Liver (tissue), 9 donors: Measurements from ENCODE around the gene CRACR2A. TPM values are rescaled to one million over a fixed set of nuclear protein-coding genes. Genes with fewer than 3 reads are reported as not detected.

Experiments used
- DNase-seq: peaks from one replicate; pipeline ENCODE4 v3.0.0-alpha.2; 2017; ENCODE audit warnings: low spot score
- H3K27ac ChIP-seq, 2 donors: one replicate each; pipeline ENCODE4 v1.7.0; 2013; ENCODE audit warnings: inconsistent platforms in 2 of 2, low read length in 2 of 2, control low read depth in 1 of 2, low read depth in 1 of 2, mild to moderate bottlenecking in 1 of 2
- H3K27me3 ChIP-seq, 4 donors: one replicate each; pipeline versions ENCODE4 v1.6.1 to v1.7.0; 2013; ENCODE audit warnings: low read length in 3 of 4, inconsistent platforms in 1 of 4, mild to moderate bottlenecking in 1 of 4, moderate library complexity in 1 of 4; ENCODE audit not compliant: control insufficient read depth in 4 of 4, insufficient read depth in 4 of 4
- H3K36me3 ChIP-seq, 4 donors: one replicate each; pipeline versions ENCODE4 v1.6.1 to v1.7.0; 2013; ENCODE audit warnings: low read length in 3 of 4, mild to moderate bottlenecking in 3 of 4, low read depth in 1 of 4, moderate library complexity in 1 of 4; ENCODE audit not compliant: control insufficient read depth in 4 of 4, insufficient read depth in 3 of 4
- H3K4me1 ChIP-seq, 4 donors: one replicate each; pipeline versions ENCODE4 v1.6.1 to v1.7.0; 2013; ENCODE audit warnings: low read length in 3 of 4, mild to moderate bottlenecking in 3 of 4, moderate library complexity in 1 of 4; ENCODE audit not compliant: control insufficient read depth in 4 of 4, insufficient read depth in 4 of 4
- H3K4me3 ChIP-seq, 3 donors: one replicate each; pipeline versions ENCODE4 v1.6.1 to v1.7.0; 2013; ENCODE audit warnings: low read length in 3 of 3, control low read depth in 1 of 3, low read depth in 1 of 3, mild to moderate bottlenecking in 1 of 3
- H3K9ac ChIP-seq, 2 donors: one replicate each; pipeline ENCODE4 v1.7.0; 2013; ENCODE audit warnings: low read length in 2 of 2, mild to moderate bottlenecking in 2 of 2, moderate library complexity in 2 of 2, control low read depth in 1 of 2, low read depth in 1 of 2
- H3K9me3 ChIP-seq, 4 donors: one replicate each; pipeline versions ENCODE4 v1.6.1 to v1.7.0; 2013; ENCODE audit warnings: low read length in 3 of 4; ENCODE audit not compliant: control insufficient read depth in 4 of 4
- CTCF ChIP-seq: fragments of 150-350 bp; IDR thresholded peaks from 2 replicates; pipeline ENCODE4 v1.5.1; 2017; ENCODE audit warnings: improper control_type of control experiment, low read depth, low read length; ENCODE audit not compliant: missing input control
- EGR1 ChIP-seq, 2 donors: IDR thresholded peaks; 2 replicates each; pipeline ENCODE4 v1.6.1; 2016 to 2018; ENCODE audit warnings: antibody characterized with exemption in 2 of 2, low read depth in 2 of 2
- FOXA1 ChIP-seq: IDR thresholded peaks from 2 replicates; pipeline ENCODE4 v1.6.1; 2016; ENCODE audit warnings: antibody characterized with exemption
- FOXA2 ChIP-seq: IDR thresholded peaks from 2 replicates; pipeline ENCODE4 v1.6.1; 2016; ENCODE audit warnings: antibody characterized with exemption
- GABPA ChIP-seq, 2 donors: IDR thresholded peaks in 1 of 2; conservative IDR thresholded peaks in 1 of 2; 2 replicates each; pipeline ENCODE4 v1.6.1; 2016; ENCODE audit warnings: antibody characterized with exemption in 2 of 2, mild to moderate bottlenecking in 1 of 2, moderate library complexity in 1 of 2
- HNF4A ChIP-seq, 2 donors: conservative IDR thresholded peaks; 2 replicates each; pipeline ENCODE4 v1.6.1; 2016; ENCODE audit warnings: antibody characterized with exemption in 2 of 2, mild to moderate bottlenecking in 2 of 2
- HNF4G ChIP-seq: IDR thresholded peaks from 2 replicates; pipeline ENCODE4 v1.6.1; 2016; ENCODE audit warnings: antibody characterized with exemption
- JUND ChIP-seq, 2 donors: IDR thresholded peaks; 2 replicates each; pipeline ENCODE4 v1.6.1; 2016; ENCODE audit warnings: antibody characterized with exemption in 2 of 2
- NR2F2 ChIP-seq: IDR thresholded peaks from 2 replicates; pipeline ENCODE4 v1.6.1; 2016; ENCODE audit warnings: antibody characterized with exemption
- RAD21 ChIP-seq, 2 donors: IDR thresholded peaks; 2 replicates each; pipeline ENCODE4 v1.6.1; 2016; ENCODE audit warnings: antibody characterized with exemption in 2 of 2, mild to moderate bottlenecking in 2 of 2
- REST ChIP-seq: IDR thresholded peaks from 2 replicates; pipeline ENCODE4 v1.6.1; 2016; ENCODE audit warnings: antibody characterized with exemption, mild to moderate bottlenecking
- RXRA ChIP-seq, 2 donors: IDR thresholded peaks; 2 replicates each; pipeline ENCODE4 v1.6.1; 2017 to 2018; ENCODE audit warnings: antibody characterized with exemption in 2 of 2, mild to moderate bottlenecking in 1 of 2
- SP1 ChIP-seq: IDR thresholded peaks from 2 replicates; pipeline ENCODE4 v1.6.1; 2018; ENCODE audit warnings: antibody characterized with exemption, mild to moderate bottlenecking
- TAF1 ChIP-seq: conservative IDR thresholded peaks from 2 replicates; pipeline ENCODE4 v1.6.1; 2016; ENCODE audit warnings: antibody characterized with exemption, mild to moderate bottlenecking
- YY1 ChIP-seq: IDR thresholded peaks from 2 replicates; pipeline ENCODE4 v1.6.1; 2016; ENCODE audit warnings: antibody characterized with exemption, mild to moderate bottlenecking
- WGBS: extraction: QIAGEN DNeasy Blood & Tissue Kit; methylation state at CpG from one replicate; pipeline ENCODE4 v1.1.7; 2013; 5-methylcytosine and 5-hydroxymethylcytosine counted together
- polyA plus RNA-seq, 2 donors: library from polyadenylated mRNA; stranded (reverse) in 1 of 2; unstranded in 1 of 2; fragments of 200-250 nt in 1 of 2; fragments of >200 nt in 1 of 2; fragmentation: Nextera tagmentation in 1 of 2; extraction: Ambion mirVana in 1 of 2; gene quantifications; one replicate each; pipeline versions ENCODE4 v1.2.1 to v1.2.3, GENCODE V29; 2013 to 2015
- total RNA-seq, 2 donors: library from RNA; depleted of rRNA; stranded (reverse); fragments of >200 nt; gene quantifications; one replicate each; pipeline ENCODE4 v1.2.3, GENCODE V29; 2014
- TF ChIP-seq, protein P1 (sequence below): IDR thresholded peaks from 2 replicates; pipeline ENCODE4 v1.6.1; 2016; ENCODE audit warnings: antibody characterized with exemption
- TF ChIP-seq, protein P2 (sequence below): IDR thresholded peaks from 2 replicates; pipeline ENCODE4 v1.6.1; 2016; ENCODE audit warnings: antibody characterized with exemption
- donor health status: healthy.
- donor health status: healthy.
- donor health status: healthy.
- donor health status: healthy.
- donor health status: healthy.

Gene CRACR2A
- total and polyA plus RNA-seq, 4 donors = 0.33 to 4.2 (median 1.4) TPM

DNA sequence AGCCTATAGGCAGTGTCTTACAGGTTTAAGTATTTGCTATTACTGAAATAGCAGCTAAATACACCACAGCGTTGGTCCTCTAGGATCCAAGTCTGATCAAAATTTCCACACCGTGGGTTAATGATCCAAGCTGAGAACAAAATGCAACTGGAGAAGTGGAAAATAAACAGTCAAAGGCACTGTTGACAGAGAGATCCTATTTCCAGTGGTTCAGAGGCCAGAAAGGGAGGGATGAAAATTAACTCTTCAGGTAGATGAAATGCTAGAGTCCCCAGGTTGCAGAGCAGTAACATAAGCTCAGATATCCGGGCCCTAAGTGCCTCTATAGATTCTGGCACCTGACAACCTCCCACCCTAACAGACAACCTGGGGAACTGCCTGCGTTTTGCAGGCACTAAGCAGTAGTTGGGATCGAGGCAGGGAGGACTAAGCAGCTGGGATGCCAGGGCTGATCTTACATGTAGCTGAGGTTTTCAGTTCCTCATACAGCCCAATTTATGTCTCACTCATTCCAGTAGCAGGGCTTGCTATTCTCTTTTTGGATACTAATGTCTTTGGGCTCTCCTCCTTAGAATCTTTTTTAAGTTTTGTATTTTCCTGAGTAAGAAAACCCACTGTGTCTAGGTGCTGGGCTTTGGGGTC lies 42.7 kb upstream of the CRACR2A start:
- H3K27me3 ChIP-seq = no peaks in the 10 kb centered on the region
- DNase-seq = no peak

More for the DNA sequence above, 42.7 kb upstream of the CRACR2A start:
- peak; percentile 54 for TF ChIP-seq HNF4G
- TF ChIP-seq YY1 = peak; percentile 69
- no peak for TF ChIP-seq NR2F2
- TF ChIP-seq RAD21 (IDR thresholded peaks at IDR 0.05) = peak; percentile 30 to 38
- TF ChIP-seq RXRA (IDR thresholded peaks at IDR 0.05) = peak; percentile 79 to 94
- peak; percentile 50 to 93 for TF ChIP-seq EGR1 (IDR thresholded peaks at IDR 0.05; ENCODE audit: low read depth in 2 of 2)
- no peak for TF ChIP-seq TAF1
- peak; percentile 94 for TF ChIP-seq FOXA2
- peak; percentile 55 for TF ChIP-seq REST
- TF ChIP-seq, protein P1, sequence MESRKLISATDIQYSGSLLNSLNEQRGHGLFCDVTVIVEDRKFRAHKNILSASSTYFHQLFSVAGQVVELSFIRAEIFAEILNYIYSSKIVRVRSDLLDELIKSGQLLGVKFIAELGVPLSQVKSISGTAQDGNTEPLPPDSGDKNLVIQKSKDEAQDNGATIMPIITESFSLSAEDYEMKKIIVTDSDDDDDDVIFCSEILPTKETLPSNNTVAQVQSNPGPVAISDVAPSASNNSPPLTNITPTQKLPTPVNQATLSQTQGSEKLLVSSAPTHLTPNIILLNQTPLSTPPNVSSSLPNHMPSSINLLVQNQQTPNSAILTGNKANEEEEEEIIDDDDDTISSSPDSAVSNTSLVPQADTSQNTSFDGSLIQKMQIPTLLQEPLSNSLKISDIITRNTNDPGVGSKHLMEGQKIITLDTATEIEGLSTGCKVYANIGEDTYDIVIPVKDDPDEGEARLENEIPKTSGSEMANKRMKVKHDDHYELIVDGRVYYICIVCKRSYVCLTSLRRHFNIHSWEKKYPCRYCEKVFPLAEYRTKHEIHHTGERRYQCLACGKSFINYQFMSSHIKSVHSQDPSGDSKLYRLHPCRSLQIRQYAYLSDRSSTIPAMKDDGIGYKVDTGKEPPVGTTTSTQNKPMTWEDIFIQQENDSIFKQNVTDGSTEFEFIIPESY = peak; percentile 77
- no peak for TF ChIP-seq CTCF
- TF ChIP-seq SP1 = peak; percentile 83
- peak in 1 of 2 donors; percentile 92 for TF ChIP-seq JUND (IDR thresholded peaks at IDR 0.05)
- TF ChIP-seq FOXA1 = peak; percentile 92
- TF ChIP-seq GABPA (IDR thresholded peaks at IDR 0.05 in 1 of 2, conservative IDR thresholded peaks at IDR 0.05 in 1 of 2) = no peak
- TF ChIP-seq, protein P2, sequence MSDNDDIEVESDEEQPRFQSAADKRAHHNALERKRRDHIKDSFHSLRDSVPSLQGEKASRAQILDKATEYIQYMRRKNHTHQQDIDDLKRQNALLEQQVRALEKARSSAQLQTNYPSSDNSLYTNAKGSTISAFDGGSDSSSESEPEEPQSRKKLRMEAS = peak; percentile 72
- peak; percentile 90 to 95 for TF ChIP-seq HNF4A (conservative IDR thresholded peaks at IDR 0.05)
- WGBS = 35% methylated on average over 5 of the region's 5 CpGs
- H3K9me3 ChIP-seq = no peaks in the 10 kb centered on the region
- H3K4me3 ChIP-seq = peak overlapping the region in 1 of 3 donors; percentile 30
- no peak overlapping the region for H3K9ac ChIP-seq
- H3K4me1 ChIP-seq = peaks cover 9 to 57% (median 45%) of the 10 kb centered on the region in 4 donors
- H3K27ac ChIP-seq = peak overlapping the region in 1 of 2 donors; percentile 52
- H3K36me3 ChIP-seq = no peaks in the 10 kb centered on the region
